ENCODE results near the gene IL16. TPM values are rescaled to one million over a fixed set of nuclear protein-coding genes. Genes with fewer than 3 reads are reported as not detected.
"Not testable (repeated sequence)": the region's sequence is repeated elsewhere in the genome, so short reads cannot be mapped to it uniquely, and the experiment has no call there.

The IL16 gene
- total RNA-seq, 3 donors from 2014 or later (not counting 1 experiment from before 2014, with no cell fraction given) = 98.1 to 153 (median 114) TPM

- Mint-ChIP-seq H3K27me3 (ENCODE audit: low read depth in 2 of 2) (peaks cover 17 to 25% of the 10 kb centered on the region in 2 donors), H3K9me3 (no peaks in the 10 kb centered on the region), H3K4me1 (peaks cover 11 to 18% of the 10 kb centered on the region in 2 donors), H3K4me3 (no peak overlapping the region), H3K27ac (no peak overlapping the region), H3K36me3 (no peaks in the 10 kb centered on the region)
- H3K4me3 ChIP-seq (ENCODE audit: low read length) = no peak overlapping the region
- WGBS (ENCODE audit: insufficient coverage) = 88% methylated on average over 2 of the region's 2 CpGs
- no peaks in the 10 kb centered on the region for H3K9me3 ChIP-seq (ENCODE audit: control insufficient read depth, insufficient read depth, low read length)
- ATAC-seq = no peak
- no peaks in the 10 kb centered on the region for H3K27me3 ChIP-seq (ENCODE audit: control insufficient read depth, insufficient read depth, low read length)
- TF ChIP-seq CTCF (IDR thresholded peaks at IDR 0.05) = no peak
- no peak overlapping the region for H3K27ac ChIP-seq (ENCODE audit: low read length)
- H3K36me3 ChIP-seq (ENCODE audit: control insufficient read depth, insufficient read depth, low read length) = no peaks in the 10 kb centered on the region
- H3K4me1 ChIP-seq (ENCODE audit: control insufficient read depth, insufficient read depth, low read length) = peaks cover 20% of the 10 kb centered on the region
- intact Hi-C loops (cut with micrococcal nuclease) = no loop called here
- no peak for DNase-seq
Observed at GRCh38 chr15:81157939-81158223, 38.8 kb upstream of the IL16 start.

GRCh38 chr15:81158561-81158960, 38.1 kb upstream of the IL16 start:
- H3K27me3 ChIP-seq (ENCODE audit: control insufficient read depth, insufficient read depth, low read length); H3K27ac ChIP-seq (ENCODE audit: low read length); H3K36me3 Mint-ChIP-seq; intact Hi-C loops (cut with micrococcal nuclease); H3K9me3 Mint-ChIP-seq; H3K36me3 ChIP-seq (ENCODE audit: control insufficient read depth, insufficient read depth, low read length); ATAC-seq; H3K27ac Mint-ChIP-seq; H3K4me3 Mint-ChIP-seq; DNase-seq; H3K4me3 ChIP-seq (ENCODE audit: low read length); H3K9me3 ChIP-seq (ENCODE audit: control insufficient read depth, insufficient read depth, low read length): not testable (repeated sequence)
- peaks cover 17 to 25% of the 10 kb centered on the region in 2 donors for H3K27me3 Mint-ChIP-seq (ENCODE audit: low read depth in 2 of 2)
- 77% methylated on average over 37 of the region's 37 CpGs for WGBS (ENCODE audit: insufficient coverage)
- peaks cover 20% of the 10 kb centered on the region for H3K4me1 ChIP-seq (ENCODE audit: control insufficient read depth, insufficient read depth, low read length)
- H3K4me1 Mint-ChIP-seq = peaks cover 11 to 18% of the 10 kb centered on the region in 2 donors

- H3K4me3 Mint-ChIP-seq = no peak overlapping the region
- H3K36me3 Mint-ChIP-seq = no peaks in the 10 kb centered on the region
- peaks cover 11 to 18% of the 10 kb centered on the region in 2 donors for H3K4me1 Mint-ChIP-seq
- H3K36me3 ChIP-seq (ENCODE audit: control insufficient read depth, insufficient read depth, low read length) = no peaks in the 10 kb centered on the region
- intact Hi-C loops (cut with micrococcal nuclease) = no loop called here
- H3K4me1 ChIP-seq (ENCODE audit: control insufficient read depth, insufficient read depth, low read length) = peaks cover 20% of the 10 kb centered on the region
- no peak for TF ChIP-seq CTCF (IDR thresholded peaks at IDR 0.05)
- H3K27ac Mint-ChIP-seq = no peak overlapping the region
- H3K9me3 Mint-ChIP-seq = no peaks in the 10 kb centered on the region
- no peak overlapping the region for H3K27ac ChIP-seq (ENCODE audit: low read length)
- ATAC-seq (no peak), DNase-seq (no peak)
- peaks cover 17 to 25% of the 10 kb centered on the region in 2 donors for H3K27me3 Mint-ChIP-seq (ENCODE audit: low read depth in 2 of 2)
- H3K9me3 ChIP-seq (ENCODE audit: control insufficient read depth, insufficient read depth, low read length) = no peaks in the 10 kb centered on the region
- H3K4me3 ChIP-seq (ENCODE audit: low read length) = no peak overlapping the region
- H3K27me3 ChIP-seq (ENCODE audit: control insufficient read depth, insufficient read depth, low read length) = no peaks in the 10 kb centered on the region
- 74% methylated on average over 11 of the region's 11 CpGs for WGBS (ENCODE audit: insufficient coverage)
Observed at GRCh38 chr15:81160312-81161159, 36.1 kb upstream of the IL16 start.

DNA sequence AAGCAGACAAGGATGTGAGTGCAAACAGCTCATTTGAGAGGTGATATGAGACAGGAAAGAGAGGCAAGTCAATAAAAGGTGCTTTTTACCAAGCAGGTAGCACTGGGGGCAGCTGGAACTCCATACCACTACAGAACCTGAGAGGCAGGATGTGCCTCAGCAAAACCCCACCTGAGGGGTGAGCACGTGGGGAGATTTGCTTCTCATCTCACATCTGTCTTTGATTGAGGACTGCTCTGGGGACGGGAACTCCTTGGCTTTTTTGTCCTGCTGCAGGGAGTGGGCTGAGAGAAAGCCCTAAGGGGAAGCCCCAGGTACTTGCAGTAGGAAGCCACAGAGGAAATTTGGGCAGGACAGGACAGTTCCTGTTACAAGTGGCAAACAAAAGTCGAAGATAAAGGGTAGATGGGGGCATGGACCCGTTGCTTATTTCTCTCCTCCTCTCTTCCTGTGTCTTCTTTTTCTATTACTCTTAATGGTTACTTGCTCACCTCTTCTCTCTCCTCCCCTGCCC, 35.5 kb upstream of the IL16 start:
- Histone ChIP-seq H3K4me1 (ENCODE audit: control insufficient read depth, insufficient read depth, low read length) (peaks cover 20% of the 10 kb centered on the region), H3K36me3 (ENCODE audit: control insufficient read depth, insufficient read depth, low read length) (no peaks in the 10 kb centered on the region), H3K27ac (ENCODE audit: low read length) (no peak overlapping the region), H3K9me3 (ENCODE audit: control insufficient read depth, insufficient read depth, low read length) (no peaks in the 10 kb centered on the region), H3K4me3 (ENCODE audit: low read length) (no peak overlapping the region), H3K27me3 (ENCODE audit: control insufficient read depth, insufficient read depth, low read length) (no peaks in the 10 kb centered on the region)
- ATAC-seq = peak in 1 of 3 donors; percentile 25
- Mint-ChIP-seq H3K4me3 (no peak overlapping the region), H3K36me3 (no peaks in the 10 kb centered on the region), H3K9me3 (no peaks in the 10 kb centered on the region), H3K27ac (no peak overlapping the region), H3K27me3 (ENCODE audit: low read depth in 2 of 2) (peaks cover 17 to 25% of the 10 kb centered on the region in 2 donors), H3K4me1 (peaks cover 11 to 18% of the 10 kb centered on the region in 2 donors)
- 0% methylated on average over 4 of the region's 4 CpGs for WGBS (ENCODE audit: insufficient coverage)
- DNase-seq = peak in 1 of 2 donors; percentile 23
- intact Hi-C loops (cut with micrococcal nuclease) = no loop called here
- TF ChIP-seq CTCF (IDR thresholded peaks at IDR 0.05) = no peak

Data from natural killer cell (primary cell).